Fibroblast of lung (primary cell): Measurements from ENCODE around the gene FASLG. TPM values are rescaled to one million over a fixed set of nuclear protein-coding genes. Genes with fewer than 3 reads are reported as not detected.

ENCODE experiments used
- DNase-seq, 2 donors: peaks; one replicate each; pipeline versions ENCODE4 v3.0.0 to v3.0.0-alpha.2; 2010; ENCODE audit warnings: low read depth in 2 of 2
- H2AFZ ChIP-seq: 2 replicates; pipeline ENCODE4 v1.5.1; 2012; ENCODE audit warnings: low read length, control low read depth, inconsistent platforms
- H3K27ac ChIP-seq: 2 replicates; pipeline ENCODE4 v1.5.1; 2011; ENCODE audit warnings: low read length, control low read depth; ENCODE audit not compliant: insufficient read depth
- H3K27me3 ChIP-seq: 2 replicates; pipeline ENCODE4 v1.5.1; 2011; ENCODE audit warnings: mild to moderate bottlenecking, low read length; ENCODE audit not compliant: control insufficient read depth, insufficient read depth
- H3K36me3 ChIP-seq: 2 replicates; pipeline ENCODE4 v1.5.1; 2011; ENCODE audit warnings: low read length; ENCODE audit not compliant: control insufficient read depth, insufficient read depth
- H3K4me1 ChIP-seq: 2 replicates; pipeline ENCODE4 v1.5.1; 2011; ENCODE audit warnings: low read length; ENCODE audit not compliant: control insufficient read depth, insufficient read depth; ENCODE audit errors: extremely low read depth
- H3K4me2 ChIP-seq: 2 replicates; pipeline ENCODE4 v1.5.1; 2011; ENCODE audit warnings: low read length, control low read depth; ENCODE audit not compliant: insufficient read depth; ENCODE audit errors: extremely low read depth
- H3K4me3 ChIP-seq, 4 experiments: fragments of 200-600 bp in 1 of 4; sonication (generic) in 1 of 4; replicated peaks in 1 of 4; 2 replicates each; pipeline ENCODE4 v1.5.1; 2011 to 2016; ENCODE audit warnings: low read length in 4 of 4, low read depth in 3 of 4, mild to moderate bottlenecking in 3 of 4, control low read depth in 2 of 4, inconsistent platforms in 1 of 4, mixed read lengths in 1 of 4; ENCODE audit not compliant: insufficient read depth in 1 of 4; ENCODE audit errors: control extremely low read depth in 1 of 4
- H3K79me2 ChIP-seq: 2 replicates; pipeline ENCODE4 v1.5.1; 2012; ENCODE audit warnings: mild to moderate bottlenecking, low read length, inconsistent platforms; ENCODE audit not compliant: control insufficient read depth, insufficient read depth
- H3K9ac ChIP-seq: 2 replicates; pipeline ENCODE4 v1.5.1; 2011; ENCODE audit warnings: mild to moderate bottlenecking, low read length, control low read depth; ENCODE audit not compliant: insufficient read depth
- H3K9me3 ChIP-seq: 2 replicates; pipeline ENCODE4 v1.5.1; 2012; ENCODE audit warnings: low read depth, low read length; ENCODE audit not compliant: control insufficient read depth, insufficient read depth
- H4K20me1 ChIP-seq: 2 replicates; pipeline ENCODE4 v1.5.1; 2011; ENCODE audit warnings: low read length; ENCODE audit not compliant: control insufficient read depth, insufficient read depth; ENCODE audit errors: extremely low read depth
- EZH2 ChIP-seq: IDR thresholded peaks from 2 replicates; pipeline ENCODE4 v1.5.1; 2012; ENCODE audit warnings: low read length, control low read depth, mild to moderate bottlenecking; ENCODE audit errors: missing control alignments
- polyA plus RNA-seq, 2 donors: library from polyadenylated mRNA; depleted of rRNA in 1 of 2; stranded (reverse) in 1 of 2; unstranded in 1 of 2; fragments of >200 nt; gene quantifications; 2 replicates each; pipeline ENCODE4 v1.2.1, GENCODE V29; 2011 to 2012; ENCODE audit warnings: missing spikeins in 1 of 2
- total RNA-seq: library from RNA; depleted of rRNA; stranded (reverse); fragments of >200 nt; gene quantifications from 2 replicates; pipeline ENCODE4 v1.2.1, GENCODE V29; 2014
- TF ChIP-seq, protein P1 (sequence below), 2 donors: IDR thresholded peaks in 1 of 2; conservative IDR thresholded peaks in 1 of 2; 1 replicate in 1 of 2; 2 replicates in 1 of 2; pipeline ENCODE4 v1.5.1; 2011 to 2012; ENCODE audit warnings: low read length in 2 of 2, control low read depth in 1 of 2, inconsistent platforms in 1 of 2, low read depth in 1 of 2, mild to moderate bottlenecking in 1 of 2

The FASLG gene
- total and polyA plus RNA-seq, 2 donors (not counting 1 experiment from before 2014, with no cell fraction given) = not detected

DNA sequence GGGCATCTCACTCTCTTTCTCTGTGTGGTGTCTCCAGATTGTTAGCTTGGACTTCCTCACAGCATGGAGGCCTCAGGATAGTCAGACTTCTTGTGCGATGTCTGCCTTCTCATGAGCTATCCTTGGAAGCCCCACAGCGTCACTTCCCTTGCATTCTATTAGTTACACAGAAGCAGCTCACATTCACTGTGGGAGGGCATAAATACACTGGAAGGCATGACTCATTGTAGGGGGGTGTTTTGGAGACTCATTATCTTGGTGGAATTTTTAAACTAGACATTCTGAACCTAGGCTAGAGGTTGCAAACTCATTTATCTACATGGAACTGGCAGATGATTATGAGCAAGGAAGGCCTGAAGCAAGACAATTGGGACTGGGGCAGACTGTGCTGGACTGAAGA, 21.4 kb upstream of the FASLG start:
- Histone ChIP-seq H3K79me2 (no peaks in the 10 kb centered on the region), H3K9ac (no peak overlapping the region), H3K27me3 (no peaks in the 10 kb centered on the region), H3K36me3 (no peaks in the 10 kb centered on the region), H3K4me3 (no peak overlapping the region), H3K27ac (peak overlapping the region; percentile 19), H2AFZ (no peak overlapping the region), H3K4me2 (no peak overlapping the region), H3K4me1 (peaks cover 8% of the 10 kb centered on the region), H4K20me1 (no peaks in the 10 kb centered on the region), H3K9me3 (no peaks in the 10 kb centered on the region)
- TF ChIP-seq, protein P1, sequence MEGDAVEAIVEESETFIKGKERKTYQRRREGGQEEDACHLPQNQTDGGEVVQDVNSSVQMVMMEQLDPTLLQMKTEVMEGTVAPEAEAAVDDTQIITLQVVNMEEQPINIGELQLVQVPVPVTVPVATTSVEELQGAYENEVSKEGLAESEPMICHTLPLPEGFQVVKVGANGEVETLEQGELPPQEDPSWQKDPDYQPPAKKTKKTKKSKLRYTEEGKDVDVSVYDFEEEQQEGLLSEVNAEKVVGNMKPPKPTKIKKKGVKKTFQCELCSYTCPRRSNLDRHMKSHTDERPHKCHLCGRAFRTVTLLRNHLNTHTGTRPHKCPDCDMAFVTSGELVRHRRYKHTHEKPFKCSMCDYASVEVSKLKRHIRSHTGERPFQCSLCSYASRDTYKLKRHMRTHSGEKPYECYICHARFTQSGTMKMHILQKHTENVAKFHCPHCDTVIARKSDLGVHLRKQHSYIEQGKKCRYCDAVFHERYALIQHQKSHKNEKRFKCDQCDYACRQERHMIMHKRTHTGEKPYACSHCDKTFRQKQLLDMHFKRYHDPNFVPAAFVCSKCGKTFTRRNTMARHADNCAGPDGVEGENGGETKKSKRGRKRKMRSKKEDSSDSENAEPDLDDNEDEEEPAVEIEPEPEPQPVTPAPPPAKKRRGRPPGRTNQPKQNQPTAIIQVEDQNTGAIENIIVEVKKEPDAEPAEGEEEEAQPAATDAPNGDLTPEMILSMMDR (conservative IDR thresholded peaks at IDR 0.05 in 1 of 2, IDR thresholded peaks at IDR 0.05 in 1 of 2; ENCODE audit: low read depth in 1 of 2, low read length in 2 of 2) = no peak
- no peak for TF ChIP-seq EZH2
- DNase-seq = peak; percentile 58 to 97

DNA sequence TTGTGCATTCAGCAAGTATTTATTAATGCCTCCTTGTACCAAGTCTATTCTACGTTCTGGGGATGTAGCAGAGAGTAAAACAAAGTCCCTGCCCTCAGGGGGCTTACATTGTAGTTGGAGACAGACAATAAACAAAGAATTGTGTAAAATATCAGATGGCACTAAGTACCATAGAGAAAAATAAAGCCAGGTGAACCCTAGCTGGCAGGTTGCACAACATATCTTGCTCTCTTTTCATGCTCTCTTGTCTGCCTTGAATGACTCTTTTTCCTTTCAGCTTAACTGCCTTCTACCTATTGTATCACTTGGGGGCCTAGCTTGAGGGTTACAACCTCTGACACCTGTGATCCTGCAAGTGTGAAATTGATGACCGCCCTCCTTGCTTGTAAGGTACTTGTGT, 20.7 kb upstream of the FASLG start:
- no peak overlapping the region for H3K9ac ChIP-seq
- no peak for TF ChIP-seq EZH2
- TF ChIP-seq, protein P1 (conservative IDR thresholded peaks at IDR 0.05 in 1 of 2, IDR thresholded peaks at IDR 0.05 in 1 of 2; ENCODE audit: low read depth in 1 of 2, low read length in 2 of 2) = no peak
- no peak for DNase-seq
- peak overlapping the region; percentile 64 for H3K4me2 ChIP-seq
- H3K4me1 ChIP-seq = peaks cover 13% of the 10 kb centered on the region
- no peak overlapping the region for H3K4me3 ChIP-seq
- H4K20me1 ChIP-seq = no peaks in the 10 kb centered on the region
- H3K36me3 ChIP-seq = no peaks in the 10 kb centered on the region
- H3K9me3 ChIP-seq = no peaks in the 10 kb centered on the region
- no peaks in the 10 kb centered on the region for H3K27me3 ChIP-seq
- no peaks in the 10 kb centered on the region for H3K79me2 ChIP-seq
- H2AFZ ChIP-seq = no peak overlapping the region
- peak overlapping the region; percentile 63 for H3K27ac ChIP-seq

DNA sequence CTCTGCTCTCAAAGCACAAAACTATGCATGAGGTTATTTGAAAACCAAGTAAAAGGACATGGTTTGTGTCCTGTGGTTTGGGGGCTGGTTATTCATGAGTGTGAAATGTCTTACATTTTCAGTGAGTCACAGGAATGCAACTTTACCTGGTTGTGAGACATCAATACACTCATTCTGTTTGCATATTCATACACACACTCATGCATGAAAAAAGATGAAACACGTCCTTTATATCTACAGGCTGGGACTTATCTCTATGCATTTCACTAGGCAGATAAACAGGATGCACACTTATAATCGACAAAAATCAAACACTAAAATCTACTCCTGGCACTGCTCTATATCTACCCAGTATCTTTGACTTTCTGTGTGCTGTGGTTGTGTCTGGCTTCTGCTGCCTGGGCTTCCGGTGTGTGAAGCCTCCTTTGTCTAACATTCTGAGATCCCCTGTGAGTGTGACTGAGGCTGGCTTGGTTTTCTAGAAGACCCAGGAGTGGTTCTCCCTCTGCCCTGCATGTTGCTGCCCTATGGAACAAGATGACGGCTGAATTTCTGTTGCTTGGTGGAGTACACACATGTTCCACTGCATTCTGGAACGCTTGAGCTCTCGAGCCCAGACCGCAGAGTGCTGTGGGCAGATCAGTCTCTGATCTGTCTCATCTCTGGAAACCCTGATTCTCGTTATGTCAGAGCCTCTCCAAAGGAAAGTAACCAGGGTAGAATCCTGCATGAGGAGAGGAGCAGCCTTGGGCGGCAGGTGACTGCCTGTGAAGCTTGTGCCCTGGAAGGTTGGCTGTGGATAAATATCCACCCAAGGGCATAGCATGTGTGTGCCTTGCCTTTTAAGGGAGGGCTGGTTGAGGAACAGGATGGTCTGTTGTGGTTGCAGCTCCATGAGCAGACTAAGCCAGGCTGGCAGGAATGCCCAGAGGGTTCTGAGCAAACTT, 19.7 kb upstream of the FASLG start:
- no peak overlapping the region for H3K4me3 ChIP-seq
- H3K9me3 ChIP-seq = no peaks in the 10 kb centered on the region
- peak; percentile 53 to 100 for DNase-seq
- H3K27me3 ChIP-seq = no peaks in the 10 kb centered on the region
- no peaks in the 10 kb centered on the region for H3K36me3 ChIP-seq
- H3K4me1 ChIP-seq = peaks cover 14% of the 10 kb centered on the region
- TF ChIP-seq EZH2 = no peak
- TF ChIP-seq, protein P1 (conservative IDR thresholded peaks at IDR 0.05 in 1 of 2, IDR thresholded peaks at IDR 0.05 in 1 of 2; ENCODE audit: low read depth in 1 of 2, low read length in 2 of 2) = no peak
- H3K4me2 ChIP-seq = peak overlapping the region; percentile 64
- peak overlapping the region; percentile 61 for H2AFZ ChIP-seq
- H3K9ac ChIP-seq = no peak overlapping the region
- H3K79me2 ChIP-seq = no peaks in the 10 kb centered on the region
- H4K20me1 ChIP-seq = no peaks in the 10 kb centered on the region
- peak overlapping the region; percentile 63 for H3K27ac ChIP-seq
